Measurements from ENCODE around the gene SLAMF9. TPM values are rescaled to one million over a fixed set of nuclear protein-coding genes. Genes with fewer than 3 reads are reported as not detected.

SLAMF9 gene
- total RNA-seq, 1 donor from 2014 or later = not detected

GRCh38 chr1:159934136-159935039, 19.6 kb downstream of the SLAMF9 start:
- no peaks in the 10 kb centered on the region for H3K36me3 ChIP-seq (ENCODE audit: control insufficient read depth, insufficient read depth, low read length)
- peaks cover 3% of the 10 kb centered on the region for H3K27me3 ChIP-seq (ENCODE audit: control insufficient read depth, insufficient read depth, low read length)
- no peak for DNase-seq (ENCODE audit: low read depth)
- TF ChIP-seq CTCF (IDR thresholded peaks at IDR 0.05; ENCODE audit: insufficient read depth, low read length, poor library complexity, severe bottlenecking) = no peak
- no peak overlapping the region for H3K4me3 ChIP-seq (ENCODE audit: low read depth, low read length)

GRCh38 chr1:159933347-159933746, 20.7 kb downstream of the SLAMF9 start:
- H3K36me3 ChIP-seq (ENCODE audit: control insufficient read depth, insufficient read depth, low read length) = no peaks in the 10 kb centered on the region
- H3K4me3 ChIP-seq (ENCODE audit: low read depth, low read length) = no peak overlapping the region
- H3K27me3 ChIP-seq (ENCODE audit: control insufficient read depth, insufficient read depth, low read length) = peaks cover 2% of the 10 kb centered on the region
- no peak for TF ChIP-seq CTCF (IDR thresholded peaks at IDR 0.05; ENCODE audit: insufficient read depth, low read length, poor library complexity, severe bottlenecking)
- no peak for DNase-seq (ENCODE audit: low read depth)

- no peak for TF ChIP-seq CTCF (IDR thresholded peaks at IDR 0.05; ENCODE audit: insufficient read depth, low read length, poor library complexity, severe bottlenecking)
- no peak for DNase-seq (ENCODE audit: low read depth)
- no peak overlapping the region for H3K4me3 ChIP-seq (ENCODE audit: low read depth, low read length)
- H3K36me3 ChIP-seq (ENCODE audit: control insufficient read depth, insufficient read depth, low read length) = no peaks in the 10 kb centered on the region
- H3K27me3 ChIP-seq (ENCODE audit: control insufficient read depth, insufficient read depth, low read length) = no peaks in the 10 kb centered on the region
Observed at GRCh38 chr1:159932296-159933285, 21.4 kb downstream of the SLAMF9 start.

- no peaks in the 10 kb centered on the region for H3K27me3 ChIP-seq (ENCODE audit: control insufficient read depth, insufficient read depth, low read length)
- no peak for DNase-seq (ENCODE audit: low read depth)
- H3K36me3 ChIP-seq (ENCODE audit: control insufficient read depth, insufficient read depth, low read length) = no peaks in the 10 kb centered on the region
- TF ChIP-seq CTCF (IDR thresholded peaks at IDR 0.05; ENCODE audit: insufficient read depth, low read length, poor library complexity, severe bottlenecking) = no peak
- no peak overlapping the region for H3K4me3 ChIP-seq (ENCODE audit: low read depth, low read length)
Observed at GRCh38 chr1:159931795-159932173, 22.3 kb downstream of the SLAMF9 start.

- Histone ChIP-seq H3K27me3 (ENCODE audit: control insufficient read depth, insufficient read depth, low read length) (no peaks in the 10 kb centered on the region), H3K36me3 (ENCODE audit: control insufficient read depth, insufficient read depth, low read length) (no peaks in the 10 kb centered on the region), H3K4me3 (ENCODE audit: low read depth, low read length) (no peak overlapping the region)
- no peak for DNase-seq (ENCODE audit: low read depth)
- TF ChIP-seq CTCF (IDR thresholded peaks at IDR 0.05; ENCODE audit: insufficient read depth, low read length, poor library complexity, severe bottlenecking) = no peak
Observed at GRCh38 chr1:159931101-159931794, 22.8 kb downstream of the SLAMF9 start.
